SK-N-SH (cell line): ENCODE data around the gene KRT25.

Source experiments
- GABPA ChIP-seq: IDR thresholded peaks from 2 replicates; pipeline ENCODE4 v1.4.0; 2012; ENCODE audit warnings: low read depth, mild to moderate bottlenecking
- GATA2 ChIP-seq: sonication (generic); formaldehyde crosslinking; IDR thresholded peaks from 2 replicates; pipeline ENCODE4 v1.5.0; 2020; ENCODE audit warnings: mild to moderate bottlenecking, missing genetic modification reagents
- POLR2AphosphoS5 ChIP-seq: IDR thresholded peaks from 2 replicates; pipeline ENCODE4 v1.6.1; 2012; ENCODE audit warnings: low read depth, low read length
- TF ChIP-seq, protein P1 (sequence below): fragments of 200-600 bp; sonication (generic); IDR thresholded peaks from 2 replicates; pipeline ENCODE4 v1.6.1; 2017; ENCODE audit warnings: antibody characterized with exemption, mild to moderate bottlenecking, moderate library complexity

DNA sequence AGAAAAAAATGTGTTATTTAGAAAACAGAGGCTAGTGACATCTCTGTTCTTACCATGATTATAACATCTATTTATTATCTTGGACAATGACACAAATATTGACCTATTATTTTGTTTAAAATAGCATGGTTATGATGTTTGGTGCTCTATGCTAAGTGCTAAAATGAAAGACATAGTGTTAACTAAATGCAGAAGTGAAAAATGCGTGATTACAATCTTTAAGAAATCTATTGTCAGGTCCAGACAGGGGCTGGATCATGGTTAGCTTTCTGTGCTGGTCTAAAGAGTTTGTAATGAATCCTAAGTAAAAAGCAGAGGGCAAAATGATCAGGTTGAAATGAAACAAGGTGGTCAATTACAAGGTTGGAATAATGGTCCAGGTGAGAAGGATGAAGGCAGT, 45.2 kb upstream of the KRT25 start:
- TF ChIP-seq, protein P1, sequence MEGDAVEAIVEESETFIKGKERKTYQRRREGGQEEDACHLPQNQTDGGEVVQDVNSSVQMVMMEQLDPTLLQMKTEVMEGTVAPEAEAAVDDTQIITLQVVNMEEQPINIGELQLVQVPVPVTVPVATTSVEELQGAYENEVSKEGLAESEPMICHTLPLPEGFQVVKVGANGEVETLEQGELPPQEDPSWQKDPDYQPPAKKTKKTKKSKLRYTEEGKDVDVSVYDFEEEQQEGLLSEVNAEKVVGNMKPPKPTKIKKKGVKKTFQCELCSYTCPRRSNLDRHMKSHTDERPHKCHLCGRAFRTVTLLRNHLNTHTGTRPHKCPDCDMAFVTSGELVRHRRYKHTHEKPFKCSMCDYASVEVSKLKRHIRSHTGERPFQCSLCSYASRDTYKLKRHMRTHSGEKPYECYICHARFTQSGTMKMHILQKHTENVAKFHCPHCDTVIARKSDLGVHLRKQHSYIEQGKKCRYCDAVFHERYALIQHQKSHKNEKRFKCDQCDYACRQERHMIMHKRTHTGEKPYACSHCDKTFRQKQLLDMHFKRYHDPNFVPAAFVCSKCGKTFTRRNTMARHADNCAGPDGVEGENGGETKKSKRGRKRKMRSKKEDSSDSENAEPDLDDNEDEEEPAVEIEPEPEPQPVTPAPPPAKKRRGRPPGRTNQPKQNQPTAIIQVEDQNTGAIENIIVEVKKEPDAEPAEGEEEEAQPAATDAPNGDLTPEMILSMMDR, result no peak
- TF ChIP-seq GABPA, result no peak
- no peak for TF ChIP-seq GATA2 (CRISPR knock-in tag)
- TF ChIP-seq POLR2AphosphoS5, result no peak
